ENCODE data around the gene CYTH1.

DNA sequence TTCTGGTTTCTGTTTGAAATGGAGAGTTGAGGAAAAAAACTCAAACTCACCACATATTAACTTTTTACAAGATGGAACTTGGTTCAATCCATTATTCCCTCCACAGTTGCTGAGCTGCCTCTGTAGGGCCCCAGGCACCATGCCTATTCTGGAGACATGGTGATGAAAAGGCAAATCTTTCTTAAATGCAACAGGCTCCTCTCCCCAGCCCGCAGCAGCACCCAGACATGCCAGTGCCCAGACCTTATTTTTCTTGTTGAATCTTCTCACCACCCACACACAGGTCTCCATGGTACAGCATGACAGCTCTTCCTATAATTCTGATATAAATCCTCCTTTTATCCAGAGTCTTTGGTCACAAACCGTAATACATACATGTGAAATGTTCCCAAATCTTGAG, 7.6 kb downstream of the CYTH1 start:
- TF ChIP-seq, protein P1, sequence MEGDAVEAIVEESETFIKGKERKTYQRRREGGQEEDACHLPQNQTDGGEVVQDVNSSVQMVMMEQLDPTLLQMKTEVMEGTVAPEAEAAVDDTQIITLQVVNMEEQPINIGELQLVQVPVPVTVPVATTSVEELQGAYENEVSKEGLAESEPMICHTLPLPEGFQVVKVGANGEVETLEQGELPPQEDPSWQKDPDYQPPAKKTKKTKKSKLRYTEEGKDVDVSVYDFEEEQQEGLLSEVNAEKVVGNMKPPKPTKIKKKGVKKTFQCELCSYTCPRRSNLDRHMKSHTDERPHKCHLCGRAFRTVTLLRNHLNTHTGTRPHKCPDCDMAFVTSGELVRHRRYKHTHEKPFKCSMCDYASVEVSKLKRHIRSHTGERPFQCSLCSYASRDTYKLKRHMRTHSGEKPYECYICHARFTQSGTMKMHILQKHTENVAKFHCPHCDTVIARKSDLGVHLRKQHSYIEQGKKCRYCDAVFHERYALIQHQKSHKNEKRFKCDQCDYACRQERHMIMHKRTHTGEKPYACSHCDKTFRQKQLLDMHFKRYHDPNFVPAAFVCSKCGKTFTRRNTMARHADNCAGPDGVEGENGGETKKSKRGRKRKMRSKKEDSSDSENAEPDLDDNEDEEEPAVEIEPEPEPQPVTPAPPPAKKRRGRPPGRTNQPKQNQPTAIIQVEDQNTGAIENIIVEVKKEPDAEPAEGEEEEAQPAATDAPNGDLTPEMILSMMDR (IDR thresholded peaks at IDR 0.05): no peak
- no peak for TF ChIP-seq POLR2A (IDR thresholded peaks at IDR 0.05)

All from testis (tissue), 2 donors.